ENCODE results near the gene BANK1.

The BANK1 gene

DNA sequence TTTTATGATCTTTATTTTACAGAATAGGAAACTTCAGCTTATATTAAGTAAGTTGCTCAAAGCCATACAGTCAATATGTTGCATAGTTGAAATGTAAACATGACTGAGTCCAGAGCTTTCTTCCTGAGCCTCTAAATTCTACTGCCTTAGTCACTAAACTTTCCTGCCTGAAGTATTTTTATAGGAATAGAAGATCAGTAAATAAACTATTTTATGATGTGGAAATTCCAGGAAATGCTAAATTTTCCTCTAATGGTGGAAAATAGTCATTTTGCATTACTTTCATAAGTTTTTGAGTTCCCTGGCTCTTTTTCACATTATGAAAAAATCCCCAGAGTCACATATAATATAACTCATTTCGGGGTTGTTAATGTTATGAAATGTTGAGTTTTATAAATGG lies 182.8 kb downstream of the BANK1 start:
- TF ChIP-seq, protein P1, sequence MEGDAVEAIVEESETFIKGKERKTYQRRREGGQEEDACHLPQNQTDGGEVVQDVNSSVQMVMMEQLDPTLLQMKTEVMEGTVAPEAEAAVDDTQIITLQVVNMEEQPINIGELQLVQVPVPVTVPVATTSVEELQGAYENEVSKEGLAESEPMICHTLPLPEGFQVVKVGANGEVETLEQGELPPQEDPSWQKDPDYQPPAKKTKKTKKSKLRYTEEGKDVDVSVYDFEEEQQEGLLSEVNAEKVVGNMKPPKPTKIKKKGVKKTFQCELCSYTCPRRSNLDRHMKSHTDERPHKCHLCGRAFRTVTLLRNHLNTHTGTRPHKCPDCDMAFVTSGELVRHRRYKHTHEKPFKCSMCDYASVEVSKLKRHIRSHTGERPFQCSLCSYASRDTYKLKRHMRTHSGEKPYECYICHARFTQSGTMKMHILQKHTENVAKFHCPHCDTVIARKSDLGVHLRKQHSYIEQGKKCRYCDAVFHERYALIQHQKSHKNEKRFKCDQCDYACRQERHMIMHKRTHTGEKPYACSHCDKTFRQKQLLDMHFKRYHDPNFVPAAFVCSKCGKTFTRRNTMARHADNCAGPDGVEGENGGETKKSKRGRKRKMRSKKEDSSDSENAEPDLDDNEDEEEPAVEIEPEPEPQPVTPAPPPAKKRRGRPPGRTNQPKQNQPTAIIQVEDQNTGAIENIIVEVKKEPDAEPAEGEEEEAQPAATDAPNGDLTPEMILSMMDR (IDR thresholded peaks at IDR 0.05; ENCODE audit: insufficient read depth, low read depth, low read length, missing control alignments): no peak
- no peak overlapping the region for H3K4me3 ChIP-seq (ENCODE audit: low read length)
- DNase-seq (ENCODE audit: low read depth): peak; percentile 17

DNA sequence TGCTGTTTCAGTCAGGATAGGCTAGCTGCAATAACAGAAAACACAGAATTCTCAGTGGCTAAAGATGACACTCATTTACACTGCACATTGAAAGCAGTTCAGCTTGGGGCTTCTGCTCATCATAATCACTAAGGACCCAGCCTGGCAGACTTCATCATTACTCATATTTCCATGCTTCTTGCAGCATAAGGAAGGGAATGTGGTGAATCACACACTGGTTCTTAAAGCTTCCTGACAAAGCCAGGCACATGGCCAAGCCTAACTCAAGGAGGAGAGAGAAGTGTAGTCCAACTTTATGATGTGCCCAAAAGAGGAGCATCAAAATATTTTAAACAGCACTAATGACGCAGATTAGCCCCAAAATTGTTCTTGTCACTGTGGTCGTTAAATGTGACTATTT lies 186.5 kb downstream of the BANK1 start:
- peak; percentile 98 for DNase-seq (ENCODE audit: low read depth)

DNA sequence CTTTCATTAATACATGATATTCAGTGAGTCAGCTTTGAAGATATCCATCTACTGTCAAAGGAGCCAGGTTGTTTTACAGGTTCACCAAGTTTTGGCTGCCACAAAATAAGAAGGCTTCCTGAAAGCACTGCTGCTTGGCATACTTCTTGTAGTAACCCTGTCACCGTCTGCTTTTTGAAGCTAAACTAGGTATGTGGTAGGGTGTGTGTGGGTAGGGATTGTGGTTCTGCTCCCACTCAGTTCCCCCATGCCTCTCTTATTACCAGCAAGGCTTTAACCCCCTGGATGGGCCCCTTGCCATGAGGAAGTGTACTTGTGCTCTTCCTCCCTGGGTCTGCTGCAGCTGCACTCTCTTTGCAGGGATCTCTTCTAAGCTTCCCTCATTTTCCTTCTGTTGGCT lies 191.2 kb downstream of the BANK1 start:
- peak; percentile 93 for DNase-seq (ENCODE audit: low read depth)
- H3K4me3 ChIP-seq (ENCODE audit: low read length): no peak overlapping the region
- TF ChIP-seq, protein P1 (IDR thresholded peaks at IDR 0.05; ENCODE audit: insufficient read depth, low read depth, low read length, missing control alignments): no peak

More for the DNA sequence above, 186.5 kb downstream of the BANK1 start:
- no peak overlapping the region for H3K4me3 ChIP-seq (ENCODE audit: low read length)
- TF ChIP-seq, protein P1 (IDR thresholded peaks at IDR 0.05; ENCODE audit: insufficient read depth, low read depth, low read length, missing control alignments): no peak

DNA sequence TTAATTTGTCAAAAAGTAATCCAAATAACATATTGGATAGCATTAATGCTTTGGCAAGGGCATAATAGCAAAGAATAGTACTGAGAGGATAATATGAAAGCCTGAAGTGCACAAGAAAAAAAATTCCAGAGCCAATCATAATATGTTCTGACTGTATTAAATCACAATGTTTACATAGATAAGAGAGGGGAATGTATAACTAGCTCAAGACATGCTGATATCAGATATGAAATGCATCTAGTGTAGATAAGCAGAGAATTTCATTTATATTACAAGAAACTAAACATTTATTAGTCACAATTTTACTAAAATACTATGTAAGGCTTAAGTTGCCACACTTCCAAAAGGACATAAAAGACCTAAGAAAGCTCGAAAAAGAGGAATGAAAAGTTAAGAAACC lies 193.3 kb downstream of the BANK1 start:
- TF ChIP-seq, protein P1 (IDR thresholded peaks at IDR 0.05; ENCODE audit: insufficient read depth, low read depth, low read length, missing control alignments): no peak
- DNase-seq (ENCODE audit: low read depth): no peak
- no peak overlapping the region for H3K4me3 ChIP-seq (ENCODE audit: low read length)

DNA sequence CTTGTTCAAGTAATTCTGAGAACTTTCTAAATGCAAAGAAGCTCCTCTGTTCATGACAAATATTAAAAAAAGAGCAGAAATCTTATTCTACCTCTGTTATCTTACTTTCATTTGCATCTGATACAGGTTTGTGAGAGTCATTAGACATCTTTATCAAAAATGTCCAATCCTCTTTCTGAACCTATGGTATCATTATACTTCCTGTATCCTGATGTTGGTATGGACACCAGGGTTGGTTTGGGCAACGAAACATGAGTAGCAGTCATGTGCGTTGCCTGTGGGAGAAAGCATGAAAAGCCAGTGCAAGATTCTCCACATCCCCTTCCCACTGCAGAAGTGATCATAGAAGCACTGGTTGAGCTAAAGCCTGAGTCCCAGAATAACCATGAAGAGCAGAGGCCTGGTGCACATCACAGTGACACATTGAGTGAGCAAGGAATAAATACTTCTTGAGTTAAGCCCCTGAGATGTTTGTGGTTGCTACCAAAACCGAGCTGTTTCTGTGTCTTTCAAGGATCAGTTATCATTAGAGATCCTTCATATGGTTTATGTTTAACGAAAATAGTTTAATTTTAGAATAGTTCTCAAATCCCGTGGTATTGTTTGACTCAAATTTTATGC lies 197.2 kb downstream of the BANK1 start:
- TF ChIP-seq, protein P1 (IDR thresholded peaks at IDR 0.05; ENCODE audit: insufficient read depth, low read depth, low read length, missing control alignments): no peak
- H3K4me3 ChIP-seq (ENCODE audit: low read length): no peak overlapping the region
- DNase-seq (ENCODE audit: low read depth): no peak

DNA sequence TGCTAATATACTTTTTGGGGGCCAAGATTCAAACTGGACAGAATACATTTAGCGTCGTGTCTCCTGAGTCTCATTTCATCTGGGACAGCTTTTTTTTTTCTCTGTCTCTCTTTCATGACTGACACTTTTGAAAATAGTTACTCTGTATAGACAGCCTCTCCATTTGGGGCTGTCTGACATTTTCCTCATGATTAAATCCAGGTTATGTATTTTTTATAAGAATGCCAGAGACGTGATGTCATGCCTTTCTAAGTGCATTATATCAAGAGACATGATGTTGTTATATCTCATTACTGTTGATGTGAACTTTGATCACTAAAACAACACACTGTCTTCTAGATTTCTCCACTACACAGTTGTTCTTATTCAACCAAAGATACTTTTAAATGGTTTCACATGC lies 199.0 kb downstream of the BANK1 start:
- no peak for DNase-seq (ENCODE audit: low read depth)
- no peak overlapping the region for H3K4me3 ChIP-seq (ENCODE audit: low read length)
- TF ChIP-seq, protein P1 (IDR thresholded peaks at IDR 0.05; ENCODE audit: insufficient read depth, low read depth, low read length, missing control alignments): no peak

DNA sequence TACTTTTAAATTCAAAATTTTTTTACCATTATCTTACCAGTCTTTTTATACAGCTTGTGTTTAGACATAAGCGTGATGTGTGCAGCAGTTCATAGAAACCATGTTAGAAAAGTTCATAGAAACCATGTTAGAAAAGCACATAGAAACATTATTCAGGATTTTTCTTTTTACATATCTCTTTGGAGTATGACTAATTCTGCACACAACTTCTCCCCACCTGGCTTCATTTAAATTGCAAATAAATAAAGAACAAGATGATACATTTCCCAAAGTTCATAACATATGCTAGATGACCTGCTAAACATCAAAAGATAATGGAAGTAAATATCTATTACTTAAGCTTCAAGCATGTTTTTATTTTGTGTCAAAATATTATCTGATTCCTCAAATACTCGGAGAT lies 201.9 kb downstream of the BANK1 start:
- TF ChIP-seq, protein P1 (IDR thresholded peaks at IDR 0.05; ENCODE audit: insufficient read depth, low read depth, low read length, missing control alignments): no peak
- DNase-seq (ENCODE audit: low read depth): no peak
- H3K4me3 ChIP-seq (ENCODE audit: low read length): no peak overlapping the region
